IMR-90 (cell line): ENCODE data around the gene SLC35E2B. TPM values are rescaled to one million over a fixed set of nuclear protein-coding genes. Genes with fewer than 3 reads are reported as not detected.
"Not testable (repeated sequence)": the region's sequence is repeated elsewhere in the genome, so short reads cannot be mapped to it uniquely, and the experiment has no call there.

Experiments
- ATAC-seq: fragments of 200-7000 bp; cut with Tn5 transposase; 2 replicates; pipeline ENCODE4 v1.9.1; 2020; ENCODE audit warnings: low read depth, mild to moderate bottlenecking, moderate library complexity
- Bru-seq: library from RNA; stranded (reverse); fragments of 400-500 nt; gene quantifications from one replicate; lab custom pipeline; 2021; lab: Mats Ljungman, UMichigan
- BruChase-seq, 2 experiments: library from RNA; stranded (reverse); fragments of 400-500 nt; gene quantifications; one replicate each; lab custom pipeline; 2021; lab: Mats Ljungman, UMichigan
- BruUV-seq: library from RNA; stranded (reverse); fragments of 400-500 nt; replicated peaks from 2 replicates; lab custom pipeline; 2021; lab: Mats Ljungman, UMichigan
- CTCF ChIA-PET: fragments of 300-600 bp; formaldehyde crosslinking; extraction: SDS; loops from one replicate; lab custom pipeline; 2021; ENCODE audit warnings: antibody characterized with exemption; lab: Yijun Ruan, JAX
- POLR2A ChIA-PET: fragments of 300-600 bp; sonication (Branson Sonifier 250); formaldehyde crosslinking; loops from one replicate; lab custom pipeline; 2022; ENCODE audit warnings: antibody characterized with exemption; ENCODE audit not compliant: unreplicated experiment; lab: Charles Lee
- DNase-seq: peaks from one replicate; pipeline ENCODE4 v3.0.0; 2013
- H2AFZ ChIP-seq: replicated peaks from 2 replicates; pipeline ENCODE3; 2013; ENCODE audit warnings: low read length, mild to moderate bottlenecking; ENCODE audit not compliant: poor library complexity
- H2AK5ac ChIP-seq: 2 replicates; pipeline ENCODE4 v1.6.1; 2013; ENCODE audit warnings: low read depth, low read length, inconsistent platforms
- H2AK9ac ChIP-seq: replicated peaks from 2 replicates; pipeline ENCODE3; 2013; ENCODE audit warnings: mild to moderate bottlenecking, low read depth, low read length, moderate library complexity; ENCODE audit not compliant: poor library complexity
- H2BK120ac ChIP-seq: 2 replicates; pipeline ENCODE4 v1.6.1; 2013; ENCODE audit warnings: low read depth, low read length, inconsistent platforms
- H2BK15ac ChIP-seq: 3 replicates; pipeline ENCODE4 v1.6.1; 2013; ENCODE audit warnings: low read depth, low read length, inconsistent platforms
- H2BK20ac ChIP-seq: 2 replicates; pipeline ENCODE4 v1.6.1; 2013; ENCODE audit warnings: low read depth, mild to moderate bottlenecking, inconsistent platforms, low read length, moderate library complexity
- H2BK5ac ChIP-seq: 2 replicates; pipeline ENCODE4 v1.6.1; 2013; ENCODE audit warnings: mild to moderate bottlenecking, low read depth, low read length, inconsistent platforms; ENCODE audit not compliant: poor library complexity, severe bottlenecking
- H3K14ac ChIP-seq: replicated peaks from 2 replicates; pipeline ENCODE4 v1.6.1; 2013; ENCODE audit warnings: low read depth, low read length, inconsistent platforms
- H3K18ac ChIP-seq: 2 replicates; pipeline ENCODE4 v1.6.1; 2013; ENCODE audit warnings: low read depth, low read length, control low read depth
- H3K23ac ChIP-seq: 2 replicates; pipeline ENCODE4 v1.6.1; 2013; ENCODE audit warnings: low read depth, low read length, inconsistent platforms
- H3K27ac ChIP-seq: 2 replicates; pipeline ENCODE4 v1.5.1; 2013; ENCODE audit warnings: mild to moderate bottlenecking, control low read depth, low read length; ENCODE audit not compliant: insufficient read depth
- H3K27me3 ChIP-seq: 2 replicates; pipeline ENCODE4 v1.6.1; 2013; ENCODE audit warnings: low read length; ENCODE audit not compliant: control insufficient read depth, insufficient read depth
- H3K36me3 ChIP-seq: 2 replicates; pipeline ENCODE4 v1.6.1; 2013; ENCODE audit warnings: low read length, mixed read lengths; ENCODE audit not compliant: control insufficient read depth, insufficient read depth
- H3K4ac ChIP-seq: 2 replicates; pipeline ENCODE4 v1.6.1; 2013; ENCODE audit warnings: low read depth, low read length, inconsistent platforms
- H3K4me1 ChIP-seq: 2 replicates; pipeline ENCODE4 v1.6.1; 2013; ENCODE audit warnings: low read length, mixed read lengths; ENCODE audit not compliant: control insufficient read depth, insufficient read depth
- H3K4me2 ChIP-seq: 2 replicates; pipeline ENCODE4 v1.6.1; 2013; ENCODE audit warnings: low read depth, mild to moderate bottlenecking, control low read depth, low read length, moderate library complexity
- H3K4me3 ChIP-seq: 2 replicates; pipeline ENCODE4 v1.5.1; 2013; ENCODE audit warnings: low read depth, mild to moderate bottlenecking, control low read depth, low read length, moderate library complexity; ENCODE audit not compliant: insufficient read depth
- H3K56ac ChIP-seq: 2 replicates; pipeline ENCODE4 v1.6.1; 2013; ENCODE audit warnings: low read length, inconsistent platforms; ENCODE audit not compliant: insufficient read depth; ENCODE audit errors: extremely low read depth
- H3K79me1 ChIP-seq, 2 experiments: 2 replicates each; pipeline ENCODE4 v1.6.1; 2013; ENCODE audit warnings: low read length in 2 of 2, inconsistent platforms in 1 of 2, low read depth in 1 of 2
- H3K9ac ChIP-seq: 2 replicates; pipeline ENCODE4 v1.6.1; 2013; ENCODE audit warnings: low read depth, low read length, control low read depth
- H3K9me1 ChIP-seq: 2 replicates; pipeline ENCODE4 v1.6.1; 2013; ENCODE audit warnings: low read length, inconsistent platforms; ENCODE audit not compliant: insufficient read depth
- H3K9me3 ChIP-seq: 2 replicates; pipeline ENCODE4 v1.6.1; 2013; ENCODE audit warnings: low read length; ENCODE audit not compliant: control insufficient read depth, insufficient read depth
- H4K20me1 ChIP-seq: 2 replicates; pipeline ENCODE4 v1.6.1; 2013; ENCODE audit warnings: low read length, inconsistent platforms; ENCODE audit not compliant: insufficient read depth
- H4K5ac ChIP-seq: 2 replicates; pipeline ENCODE4 v1.6.1; 2013; ENCODE audit warnings: mild to moderate bottlenecking, low read depth, low read length, control low read depth
- H4K8ac ChIP-seq, 2 experiments: 2 replicates each; pipeline ENCODE4 v1.6.1; 2013; ENCODE audit warnings: low read depth in 2 of 2, low read length in 2 of 2, control low read depth in 1 of 2, inconsistent platforms in 1 of 2
- H4K91ac ChIP-seq: 2 replicates; pipeline ENCODE4 v1.6.1; 2013; ENCODE audit warnings: low read depth, low read length, inconsistent platforms; ENCODE audit not compliant: insufficient read depth
- BHLHE40 ChIP-seq: fragments of 150-350 bp; IDR thresholded peaks from 2 replicates; pipeline ENCODE4 v1.6.1; 2016; ENCODE audit warnings: mild to moderate bottlenecking, low read depth, low read length
- CHD1 ChIP-seq: IDR thresholded peaks from 2 replicates; pipeline ENCODE4 v1.6.1; 2012; ENCODE audit warnings: low read depth, low read length, improper control_type of control experiment
- MAZ ChIP-seq: IDR thresholded peaks from 2 replicates; pipeline ENCODE4 v1.6.1; 2012; ENCODE audit warnings: low read depth, mild to moderate bottlenecking, low read length, improper control_type of control experiment, moderate library complexity, borderline replicate concordance
- POLR2A ChIP-seq: IDR thresholded peaks from 2 replicates; pipeline ENCODE4 v1.6.1; 2012; ENCODE audit warnings: mild to moderate bottlenecking, low read depth, low read length
- WGBS, 2 experiments: methylation state at CpG; one replicate each; pipeline versions ENCODE4 v1.1.5 to v1.1.7; 2013; ENCODE audit warnings: missing lambda C conversion rate in 2 of 2; ENCODE audit not compliant: insufficient read length in 1 of 2; ENCODE audit errors: extremely low coverage in 2 of 2; 5-methylcytosine and 5-hydroxymethylcytosine counted together
- dilution Hi-C: fragments of 300-500 bp; cut with HindIII; formaldehyde crosslinking; loops from one replicate; pipeline ENCODE4 v1.14.3; 2018; ENCODE audit warnings: low sequenced_read_pairs; ENCODE audit not compliant: unreplicated experiment
- in situ Hi-C: fragments of 300-500 bp; cut with MboI; formaldehyde crosslinking; loops from 3 replicates; pipeline ENCODE4 v1.14.3; 2019; ENCODE audit warnings: low sequenced_read_pairs, inconsistent platforms, mixed read lengths
- intact Hi-C: fragments of 100-400 bp; cut with micrococcal nuclease; formaldehyde crosslinking; loops from 2 replicates; pipeline ENCODE4 v1.10.0; 2022
- long read RNA-seq: library from polyadenylated mRNA; unstranded; transcript quantifications from one replicate; pipeline ENCODE4 v2.0.0, GENCODE V29; 2021; ENCODE audit not compliant: unreplicated experiment
- polyA plus RNA-seq, 3 experiments: library from polyadenylated mRNA; depleted of rRNA; stranded (reverse); fragments of >200 nt; gene quantifications; 2 replicates each; pipeline ENCODE4 v1.2.3, GENCODE V29; 2012; ENCODE audit warnings: low replicate concordance in 1 of 3
- total RNA-seq: library from RNA; depleted of rRNA; stranded (reverse); fragments of >200 nt; gene quantifications from 2 replicates; pipeline ENCODE4 v1.2.3, GENCODE V29; 2012; rRNA removed

Gene SLC35E2B
- 13.9 and 14.9 TPM in 2 replicates for total RNA-seq
- polyA plus RNA-seq (2012; rRNA removed), result 25.1 and 30.2 TPM in 2 replicates
- polyA plus RNA-seq (2012; cell fraction: cytosol; rRNA removed), result 15.3 and 21.7 TPM in 2 replicates
- polyA plus RNA-seq (2012; cell fraction: nucleus; rRNA removed; ENCODE audit: low replicate concordance), result 52.7 and 65.7 TPM in 2 replicates
- percentile 77 among the genes with signal in this experiment for Bru-seq, nascent RNA
- percentile 96 among the genes with signal in this experiment for BruChase-seq, experiment 1, labeled RNA remaining after a 6-hour chase
- BruChase-seq, experiment 2, labeled RNA remaining after a 2-hour chase, result percentile 90 among the genes with signal in this experiment
- long read RNA-seq, partial matches to known transcripts, result 0 of 48 reads
- long read RNA-seq, other reads (novel, unspliced or antisense), result 46 of 48 reads

DNA sequence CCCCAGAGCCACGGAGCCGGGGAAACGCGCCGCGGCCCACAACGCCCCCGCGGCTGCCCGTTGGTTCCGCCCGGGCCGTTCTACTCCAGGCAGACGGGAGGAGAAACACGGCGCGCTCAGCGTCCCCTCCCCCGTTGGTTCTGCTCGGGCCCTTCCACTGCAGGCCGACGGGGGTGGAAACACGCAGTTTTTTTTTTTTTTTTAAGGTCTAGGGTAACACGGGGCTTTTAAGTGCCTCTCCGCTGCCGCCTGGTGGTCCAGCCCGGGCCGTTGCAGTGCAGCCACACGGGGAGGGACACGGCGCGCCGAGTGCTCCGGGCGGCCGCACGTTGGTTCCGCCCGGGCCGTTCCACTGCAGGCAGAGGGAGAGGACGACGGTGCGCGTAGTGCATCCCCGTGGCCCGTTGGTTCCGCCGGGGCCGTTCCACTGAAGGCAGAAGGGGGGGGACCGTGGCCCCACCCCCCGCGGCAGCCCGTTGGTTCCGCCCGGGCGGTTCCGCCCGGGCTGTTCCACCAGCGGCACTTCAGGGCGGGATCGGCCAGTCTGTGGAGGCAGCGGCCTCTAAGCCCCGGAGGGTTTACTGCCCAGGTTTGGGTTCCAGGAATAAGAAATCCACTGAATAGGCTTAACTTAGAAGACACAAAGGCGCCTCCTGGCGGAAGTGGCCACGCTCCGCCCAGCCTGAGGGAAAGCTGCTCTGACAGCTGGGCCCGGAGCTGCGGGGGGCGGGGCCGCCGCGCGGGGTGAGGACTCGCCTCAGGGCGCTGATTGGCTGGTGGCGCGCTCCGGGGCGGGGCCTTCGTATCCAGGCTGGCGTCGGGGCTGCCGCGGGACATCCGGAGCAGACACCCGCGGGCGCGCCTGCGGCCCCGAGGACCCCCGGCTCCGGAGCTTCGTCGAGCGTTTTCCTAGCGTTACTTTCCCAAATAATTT is at the start of gene SLC35E2B:
TSS of gene SLC35E2B (minus strand) at position 82 of the 934 bp plus-strand sequence. CDS start 16,096 bp downstream, outside the sequence.
- H2AK9ac ChIP-seq, H2BK15ac ChIP-seq, H3K9me3 ChIP-seq, H2AFZ ChIP-seq, BruUV-seq, H4K5ac ChIP-seq, H3K14ac ChIP-seq, H3K4me1 ChIP-seq, H2BK120ac ChIP-seq, CTCF ChIA-PET, H3K27me3 ChIP-seq, dilution Hi-C loops, H3K36me3 ChIP-seq, H4K20me1 ChIP-seq, H2BK20ac ChIP-seq, H2AK5ac ChIP-seq, in situ Hi-C loops, H3K4me2 ChIP-seq, POLR2A ChIA-PET, H3K79me1 ChIP-seq, intact Hi-C loops, H3K9me1 ChIP-seq: not testable (repeated sequence)
- peak within 1 kb of the TSS; percentile 67 for H3K4ac ChIP-seq
- H4K8ac ChIP-seq, result peak within 1 kb of the TSS in 1 of 2 experiments; percentile 60; a peak in 2 of 4 replicates
- 0 out of 2 replicates have a peak within 1 kb of the TSS, but pooled peaks have one; percentile 42 for H3K23ac ChIP-seq
- H4K91ac ChIP-seq, result peak within 1 kb of the TSS; percentile 55; the same call in 1 of the 2 replicates
- peak within 1 kb of the TSS; percentile 17; the same call in 1 of the 2 replicates for H3K56ac ChIP-seq
- WGBS, 2 experiments, result no CpG with 5 or more reads among the region's 98 CpGs
- DNase-seq (peak; percentile 89), ATAC-seq (peak; percentile 88)
- peak within 1 kb of the TSS; percentile 85 for H3K27ac ChIP-seq
- peak within 1 kb of the TSS; percentile 89 for H2BK5ac ChIP-seq
- H3K4me3 ChIP-seq, result peak within 1 kb of the TSS; percentile 88
- TF ChIP-seq BHLHE40, result peak; percentile 92
- TF ChIP-seq POLR2A, result peak; percentile 49; the same call in 1 of the 2 replicates
- peak; percentile 9; the same call in 1 of the 2 replicates for TF ChIP-seq MAZ
- TF ChIP-seq CHD1, result peak; percentile 98; the same call in 1 of the 2 replicates
- peak within 1 kb of the TSS; percentile 2; the same call in 1 of the 2 replicates for H3K18ac ChIP-seq
- peak within 1 kb of the TSS; percentile 79 for H3K9ac ChIP-seq
